HG02981 (cell line): ENCODE data around the gene PTP4A2.

Source experiments
- ATAC-seq: cut with Tn5 transposase; IDR thresholded peaks from one replicate; pipeline ENCODE4 v1.9.1; 2021; ENCODE audit warnings: mild to moderate bottlenecking, moderate library complexity; ENCODE audit not compliant: unreplicated experiment

The PTP4A2 gene

GRCh38 chr1:31891280-31891679 lies 46.9 kb downstream of the PTP4A2 start:
- ATAC-seq = peak; percentile 54

GRCh38 chr1:31888291-31888690 lies 49.9 kb downstream of the PTP4A2 start:
- ATAC-seq = no peak

GRCh38 chr1:31886866-31887265 lies 51.3 kb downstream of the PTP4A2 start:
- ATAC-seq = no peak

GRCh38 chr1:31885851-31886250 lies 52.3 kb downstream of the PTP4A2 start:
- no peak for ATAC-seq

- ATAC-seq = no peak
These were observed 54.7 kb downstream of the PTP4A2 start for GRCh38 chr1:31883357-31883942.

- no peak for ATAC-seq
These were observed 56.5 kb downstream of the PTP4A2 start for GRCh38 chr1:31881688-31882000.

GRCh38 chr1:31880957-31881687 lies 57.0 kb downstream of the PTP4A2 start:
- ATAC-seq = no peak

GRCh38 chr1:31879981-31880608 lies 58.1 kb downstream of the PTP4A2 start:
- ATAC-seq = no peak

- ATAC-seq = no peak
These were observed 60.1 kb downstream of the PTP4A2 start for GRCh38 chr1:31878058-31878457.

- no peak for ATAC-seq
These were observed 60.6 kb downstream of the PTP4A2 start for GRCh38 chr1:31877544-31877943.

- no peak for ATAC-seq
These were observed 62.4 kb downstream of the PTP4A2 start for GRCh38 chr1:31875636-31876236.

- no peak for ATAC-seq
These were observed 63.2 kb downstream of the PTP4A2 start for GRCh38 chr1:31874942-31875341.

GRCh38 chr1:31872658-31873636 lies 65.2 kb downstream of the PTP4A2 start:
- ATAC-seq = no peak

GRCh38 chr1:31871703-31872102 lies 66.5 kb downstream of the PTP4A2 start:
- ATAC-seq = no peak

GRCh38 chr1:31870086-31870736 lies 68.0 kb downstream of the PTP4A2 start:
- no peak for ATAC-seq

- ATAC-seq = no peak
These were observed 68.7 kb downstream of the PTP4A2 start for GRCh38 chr1:31869449-31869848.

GRCh38 chr1:31868862-31869261 lies 69.3 kb downstream of the PTP4A2 start:
- ATAC-seq = no peak

- no peak for ATAC-seq
These were observed 70.6 kb downstream of the PTP4A2 start for GRCh38 chr1:31867546-31867945.

- ATAC-seq = no peak
These were observed 71.6 kb downstream of the PTP4A2 start for GRCh38 chr1:31866450-31867032.
